ENCODE results near the gene RD3L.

DNA sequence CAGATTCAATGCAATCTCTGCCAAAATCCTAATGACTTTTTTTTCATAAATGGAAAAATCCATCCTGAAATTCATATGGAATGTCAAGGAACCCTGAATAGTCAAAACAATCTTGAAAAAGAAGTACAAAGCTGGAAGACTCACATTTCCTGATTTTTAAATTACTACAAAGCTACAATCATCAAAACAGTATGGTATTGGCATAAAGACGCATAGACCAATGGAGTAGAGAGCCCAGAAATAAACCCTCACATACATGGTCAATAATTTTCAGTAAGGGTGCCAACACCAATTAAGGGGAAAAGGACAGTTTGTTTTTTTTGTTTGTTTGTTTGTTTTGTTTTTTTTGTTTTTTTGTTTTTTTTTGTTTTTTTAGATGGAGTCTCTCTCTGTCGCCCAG lies 4.6 kb upstream of the RD3L start:
- TF ChIP-seq POLR2A (IDR thresholded peaks at IDR 0.05) = no peak
- TF ChIP-seq, protein P1, sequence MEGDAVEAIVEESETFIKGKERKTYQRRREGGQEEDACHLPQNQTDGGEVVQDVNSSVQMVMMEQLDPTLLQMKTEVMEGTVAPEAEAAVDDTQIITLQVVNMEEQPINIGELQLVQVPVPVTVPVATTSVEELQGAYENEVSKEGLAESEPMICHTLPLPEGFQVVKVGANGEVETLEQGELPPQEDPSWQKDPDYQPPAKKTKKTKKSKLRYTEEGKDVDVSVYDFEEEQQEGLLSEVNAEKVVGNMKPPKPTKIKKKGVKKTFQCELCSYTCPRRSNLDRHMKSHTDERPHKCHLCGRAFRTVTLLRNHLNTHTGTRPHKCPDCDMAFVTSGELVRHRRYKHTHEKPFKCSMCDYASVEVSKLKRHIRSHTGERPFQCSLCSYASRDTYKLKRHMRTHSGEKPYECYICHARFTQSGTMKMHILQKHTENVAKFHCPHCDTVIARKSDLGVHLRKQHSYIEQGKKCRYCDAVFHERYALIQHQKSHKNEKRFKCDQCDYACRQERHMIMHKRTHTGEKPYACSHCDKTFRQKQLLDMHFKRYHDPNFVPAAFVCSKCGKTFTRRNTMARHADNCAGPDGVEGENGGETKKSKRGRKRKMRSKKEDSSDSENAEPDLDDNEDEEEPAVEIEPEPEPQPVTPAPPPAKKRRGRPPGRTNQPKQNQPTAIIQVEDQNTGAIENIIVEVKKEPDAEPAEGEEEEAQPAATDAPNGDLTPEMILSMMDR (IDR thresholded peaks at IDR 0.05) = no peak

Data from heart left ventricle (tissue), 13 donors.